ENCODE data around the gene ERMARD.

The ERMARD gene

DNA sequence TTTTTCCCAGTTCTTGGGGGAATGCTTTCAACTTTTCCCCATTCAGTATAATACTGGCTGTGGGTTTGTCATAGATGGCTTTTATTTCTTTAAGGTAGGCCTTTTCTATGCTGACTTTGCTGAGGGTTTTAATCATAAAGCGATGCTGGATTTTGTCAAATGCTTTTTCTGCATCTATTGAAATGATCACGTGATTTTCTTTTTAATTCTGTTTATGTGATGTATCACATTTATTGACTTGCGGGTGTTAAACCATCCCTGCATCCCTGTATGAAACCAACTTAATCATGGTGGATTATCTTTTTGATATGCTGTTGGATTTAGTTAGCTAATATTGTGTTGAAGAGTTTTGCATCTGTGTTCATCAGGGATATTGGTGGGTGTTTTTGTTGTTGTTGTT lies 65.6 kb downstream of the ERMARD start:
- no peaks in the 10 kb centered on the region for H3K4me1 ChIP-seq (ENCODE audit: control insufficient read depth in 1 of 2, insufficient read depth in 2 of 2, low read length in 2 of 2)
- no peak overlapping the region for H3K4me3 ChIP-seq (ENCODE audit: low read depth in 1 of 2, low read length in 2 of 2)
- no peaks in the 10 kb centered on the region for H3K36me3 ChIP-seq (ENCODE audit: control insufficient read depth in 1 of 2, insufficient read depth in 2 of 2, low read length in 2 of 2)
- H3K9me3 ChIP-seq (ENCODE audit: control insufficient read depth in 1 of 2, low read length in 2 of 2), result peaks cover 2 to 7% of the 10 kb centered on the region in 2 donors
- H3K27ac ChIP-seq (ENCODE audit: low read depth, low read length), result no peak overlapping the region
- no peak overlapping the region for H3K9ac ChIP-seq (ENCODE audit: low read depth in 1 of 2, low read length in 2 of 2)
- no peaks in the 10 kb centered on the region for H3K27me3 ChIP-seq (ENCODE audit: control insufficient read depth in 1 of 2, insufficient read depth in 2 of 2, low read length in 2 of 2)

DNA sequence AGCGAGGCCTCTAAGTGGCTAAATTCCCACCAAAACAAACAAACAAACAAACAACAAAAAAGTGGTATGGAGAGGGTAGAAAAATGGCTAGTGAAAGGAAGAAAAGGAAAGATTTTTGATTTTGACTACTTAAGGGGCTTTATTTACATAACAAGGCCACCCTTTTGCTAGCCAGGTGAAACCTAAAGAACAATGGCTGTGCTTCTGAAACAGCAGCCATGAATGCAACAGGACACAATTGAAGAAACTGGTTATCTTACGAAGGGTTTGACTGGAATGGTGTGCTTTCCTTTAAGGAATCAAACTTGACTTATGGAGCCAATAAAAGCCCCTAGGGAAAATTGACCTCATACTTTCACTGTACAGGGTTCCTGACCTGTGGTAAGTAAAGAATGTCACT lies 68.9 kb downstream of the ERMARD start:
- no peaks in the 10 kb centered on the region for H3K36me3 ChIP-seq (ENCODE audit: control insufficient read depth in 1 of 2, insufficient read depth in 2 of 2, low read length in 2 of 2)
- no peak overlapping the region for H3K27ac ChIP-seq (ENCODE audit: low read depth, low read length)
- H3K9me3 ChIP-seq (ENCODE audit: control insufficient read depth in 1 of 2, low read length in 2 of 2), result peaks cover 2 to 7% of the 10 kb centered on the region in 2 donors
- H3K4me3 ChIP-seq (ENCODE audit: low read depth in 1 of 2, low read length in 2 of 2), result no peak overlapping the region
- H3K9ac ChIP-seq (ENCODE audit: low read depth in 1 of 2, low read length in 2 of 2), result no peak overlapping the region
- peaks cover 0 to 4% of the 10 kb centered on the region in 2 donors for H3K27me3 ChIP-seq (ENCODE audit: control insufficient read depth in 1 of 2, insufficient read depth in 2 of 2, low read length in 2 of 2)
- no peaks in the 10 kb centered on the region for H3K4me1 ChIP-seq (ENCODE audit: control insufficient read depth in 1 of 2, insufficient read depth in 2 of 2, low read length in 2 of 2)

DNA sequence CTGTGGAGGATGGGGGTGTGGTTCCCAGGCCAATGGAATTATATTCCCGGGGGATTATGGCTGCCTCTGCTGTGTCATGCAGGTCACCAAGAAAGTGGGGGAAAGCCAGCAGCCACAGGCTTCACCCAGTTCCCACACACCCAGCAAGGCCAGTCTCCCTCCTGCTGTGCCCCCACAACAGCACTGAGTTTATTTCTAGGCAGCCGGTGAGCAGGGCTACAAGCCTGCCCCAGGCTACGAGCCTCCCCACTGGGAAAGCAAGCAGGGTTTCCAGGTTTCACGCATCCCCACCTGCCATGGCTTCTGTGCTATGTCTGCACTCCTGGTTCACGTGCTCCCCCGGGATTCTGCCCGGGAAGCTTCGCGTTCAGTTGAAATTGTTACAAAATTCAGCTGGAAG lies 72.6 kb downstream of the ERMARD start:
- no peak overlapping the region for H3K4me3 ChIP-seq (ENCODE audit: low read depth in 1 of 2, low read length in 2 of 2)
- no peak overlapping the region for H3K9ac ChIP-seq (ENCODE audit: low read depth in 1 of 2, low read length in 2 of 2)
- H3K36me3 ChIP-seq (ENCODE audit: control insufficient read depth in 1 of 2, insufficient read depth in 2 of 2, low read length in 2 of 2), result no peaks in the 10 kb centered on the region
- H3K27me3 ChIP-seq (ENCODE audit: control insufficient read depth in 1 of 2, insufficient read depth in 2 of 2, low read length in 2 of 2), result peaks cover 0 to 5% of the 10 kb centered on the region in 2 donors
- H3K27ac ChIP-seq (ENCODE audit: low read depth, low read length), result no peak overlapping the region
- no peaks in the 10 kb centered on the region for H3K9me3 ChIP-seq (ENCODE audit: control insufficient read depth in 1 of 2, low read length in 2 of 2)
- H3K4me1 ChIP-seq (ENCODE audit: control insufficient read depth in 1 of 2, insufficient read depth in 2 of 2, low read length in 2 of 2), result no peaks in the 10 kb centered on the region

DNA sequence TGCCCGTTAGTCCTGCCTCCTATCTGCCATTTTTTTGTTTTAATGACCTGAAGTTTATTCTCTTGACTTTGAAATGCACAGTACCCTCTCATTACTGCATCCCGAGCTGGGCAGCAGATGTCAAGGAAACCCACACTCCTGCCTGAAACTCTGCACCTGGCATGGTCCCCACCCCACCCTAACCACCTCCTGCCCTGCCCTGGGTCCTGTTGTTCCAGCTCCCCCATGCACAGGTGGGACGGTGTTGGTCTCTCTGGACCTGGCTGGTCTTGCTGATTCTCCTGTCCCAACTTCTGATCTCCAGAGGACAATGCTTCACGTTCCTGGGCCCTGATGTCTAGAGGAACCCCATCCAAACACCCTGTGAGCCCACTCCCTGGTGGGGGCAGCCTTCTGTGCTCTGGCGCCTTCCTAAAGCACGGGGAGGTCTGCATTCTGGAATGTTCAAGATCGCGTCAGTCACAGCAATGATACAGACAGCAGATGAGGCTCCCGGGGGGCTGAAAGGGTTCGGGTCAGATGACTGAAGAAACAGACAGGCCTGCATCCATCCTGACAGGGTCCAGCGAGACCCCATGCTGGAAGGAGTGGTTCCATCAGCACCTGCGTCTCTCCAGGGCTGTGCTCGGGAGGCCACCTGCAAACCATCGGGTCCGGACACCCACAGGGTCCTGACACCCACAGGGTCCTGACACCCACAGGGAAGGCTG lies 73.6 kb downstream of the ERMARD start:
- no peak overlapping the region for H3K27ac ChIP-seq (ENCODE audit: low read depth, low read length)
- H3K36me3 ChIP-seq (ENCODE audit: control insufficient read depth in 1 of 2, insufficient read depth in 2 of 2, low read length in 2 of 2), result no peaks in the 10 kb centered on the region
- H3K9ac ChIP-seq (ENCODE audit: low read depth in 1 of 2, low read length in 2 of 2), result no peak overlapping the region
- H3K4me3 ChIP-seq (ENCODE audit: low read depth in 1 of 2, low read length in 2 of 2), result no peak overlapping the region
- no peaks in the 10 kb centered on the region for H3K9me3 ChIP-seq (ENCODE audit: control insufficient read depth in 1 of 2, low read length in 2 of 2)
- H3K4me1 ChIP-seq (ENCODE audit: control insufficient read depth in 1 of 2, insufficient read depth in 2 of 2, low read length in 2 of 2), result no peaks in the 10 kb centered on the region
- peaks cover 0 to 5% of the 10 kb centered on the region in 2 donors for H3K27me3 ChIP-seq (ENCODE audit: control insufficient read depth in 1 of 2, insufficient read depth in 2 of 2, low read length in 2 of 2)

DNA sequence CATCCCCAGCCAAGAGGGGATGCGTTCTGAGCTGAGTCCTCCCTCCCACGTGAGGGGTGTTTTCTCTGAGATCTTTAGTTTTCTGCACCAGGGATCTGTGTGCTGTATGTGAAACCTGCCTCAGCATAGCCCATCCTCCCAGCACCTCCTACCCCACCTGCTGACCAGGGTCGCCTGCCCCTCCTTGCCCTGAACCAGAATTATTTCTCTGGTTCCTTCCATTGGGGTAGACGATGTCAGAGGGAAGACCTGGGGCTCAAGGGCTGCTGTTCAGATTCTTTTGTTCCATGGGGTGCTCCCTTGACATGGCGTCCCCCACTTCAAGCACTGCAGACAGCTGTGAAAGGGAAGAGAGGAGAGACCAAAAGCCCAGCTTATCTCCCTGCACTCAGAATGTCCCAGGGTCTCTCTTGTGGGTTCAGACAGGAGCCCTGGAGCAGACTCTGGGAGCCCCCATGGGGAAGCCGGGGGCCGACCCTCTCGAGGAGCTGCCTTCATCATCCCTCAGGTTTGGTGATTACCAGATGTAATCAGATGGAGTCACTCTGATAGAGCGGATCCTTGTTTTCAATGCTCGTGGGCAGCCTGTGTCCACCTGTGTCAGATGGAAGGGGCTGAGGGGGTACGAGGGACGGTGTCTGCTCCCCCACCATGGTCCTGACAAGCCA lies 74.3 kb downstream of the ERMARD start:
- no peaks in the 10 kb centered on the region for H3K36me3 ChIP-seq (ENCODE audit: control insufficient read depth in 1 of 2, insufficient read depth in 2 of 2, low read length in 2 of 2)
- H3K27ac ChIP-seq (ENCODE audit: low read depth, low read length), result no peak overlapping the region
- H3K4me1 ChIP-seq (ENCODE audit: control insufficient read depth in 1 of 2, insufficient read depth in 2 of 2, low read length in 2 of 2), result no peaks in the 10 kb centered on the region
- H3K9me3 ChIP-seq (ENCODE audit: control insufficient read depth in 1 of 2, low read length in 2 of 2), result no peaks in the 10 kb centered on the region
- H3K4me3 ChIP-seq (ENCODE audit: low read depth in 1 of 2, low read length in 2 of 2), result no peak overlapping the region
- H3K27me3 ChIP-seq (ENCODE audit: control insufficient read depth in 1 of 2, insufficient read depth in 2 of 2, low read length in 2 of 2), result peaks cover 0 to 5% of the 10 kb centered on the region in 2 donors
- H3K9ac ChIP-seq (ENCODE audit: low read depth in 1 of 2, low read length in 2 of 2), result no peak overlapping the region

DNA sequence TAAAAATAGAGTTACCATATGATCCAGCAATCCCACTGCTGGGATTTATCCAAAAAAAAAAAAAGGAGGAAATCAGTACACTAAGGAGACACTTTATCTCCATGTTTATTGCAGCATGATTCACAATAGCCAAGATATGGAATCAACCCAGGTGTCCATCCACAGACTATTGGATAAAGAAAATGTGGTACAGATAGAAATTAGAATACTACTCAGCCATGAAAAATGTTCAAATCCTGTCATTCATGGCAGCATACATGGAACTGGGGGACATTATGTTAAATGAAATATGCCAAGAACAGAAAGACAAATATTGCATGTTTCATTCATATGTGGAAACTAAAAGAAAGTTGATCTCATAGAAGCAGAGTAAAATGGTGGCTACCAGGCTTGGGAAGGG lies 75.3 kb downstream of the ERMARD start:
- peaks cover 0 to 5% of the 10 kb centered on the region in 2 donors for H3K27me3 ChIP-seq (ENCODE audit: control insufficient read depth in 1 of 2, insufficient read depth in 2 of 2, low read length in 2 of 2)
- no peak overlapping the region for H3K9ac ChIP-seq (ENCODE audit: low read depth in 1 of 2, low read length in 2 of 2)
- no peak overlapping the region for H3K4me3 ChIP-seq (ENCODE audit: low read depth in 1 of 2, low read length in 2 of 2)
- no peaks in the 10 kb centered on the region for H3K9me3 ChIP-seq (ENCODE audit: control insufficient read depth in 1 of 2, low read length in 2 of 2)
- no peaks in the 10 kb centered on the region for H3K36me3 ChIP-seq (ENCODE audit: control insufficient read depth in 1 of 2, insufficient read depth in 2 of 2, low read length in 2 of 2)
- peaks cover 0 to 1% of the 10 kb centered on the region in 2 donors for H3K4me1 ChIP-seq (ENCODE audit: control insufficient read depth in 1 of 2, insufficient read depth in 2 of 2, low read length in 2 of 2)
- no peak overlapping the region for H3K27ac ChIP-seq (ENCODE audit: low read depth, low read length)

DNA sequence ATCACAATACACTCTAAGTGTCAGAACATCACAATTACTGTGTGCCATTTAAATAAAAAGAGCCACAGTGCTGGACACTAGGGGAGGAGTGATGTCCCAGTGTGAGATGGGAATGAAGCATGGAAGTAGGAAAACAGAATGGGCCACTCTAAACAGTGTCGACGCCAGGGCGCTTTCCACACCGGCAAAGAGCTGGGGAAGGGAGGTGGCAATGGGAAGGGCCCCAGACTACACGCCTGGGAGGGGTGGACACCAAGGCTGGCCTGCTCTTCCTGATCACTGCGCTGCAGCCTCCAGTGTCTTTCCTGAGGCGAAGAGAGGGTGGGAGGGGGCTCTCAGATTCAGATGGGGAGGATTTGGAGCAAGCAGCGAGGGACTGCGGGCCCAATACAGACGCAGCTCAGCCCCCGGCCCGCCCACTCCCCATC lies 75.9 kb downstream of the ERMARD start:
- H3K4me1 ChIP-seq (ENCODE audit: control insufficient read depth in 1 of 2, insufficient read depth in 2 of 2, low read length in 2 of 2), result peaks cover 1 to 7% of the 10 kb centered on the region in 2 donors
- no peaks in the 10 kb centered on the region for H3K36me3 ChIP-seq (ENCODE audit: control insufficient read depth in 1 of 2, insufficient read depth in 2 of 2, low read length in 2 of 2)
- H3K4me3 ChIP-seq (ENCODE audit: low read depth in 1 of 2, low read length in 2 of 2), result no peak overlapping the region
- H3K9me3 ChIP-seq (ENCODE audit: control insufficient read depth in 1 of 2, low read length in 2 of 2), result no peaks in the 10 kb centered on the region
- H3K27me3 ChIP-seq (ENCODE audit: control insufficient read depth in 1 of 2, insufficient read depth in 2 of 2, low read length in 2 of 2), result peaks cover 0 to 5% of the 10 kb centered on the region in 2 donors
- no peak overlapping the region for H3K9ac ChIP-seq (ENCODE audit: low read depth in 1 of 2, low read length in 2 of 2)
- no peak overlapping the region for H3K27ac ChIP-seq (ENCODE audit: low read depth, low read length)

DNA sequence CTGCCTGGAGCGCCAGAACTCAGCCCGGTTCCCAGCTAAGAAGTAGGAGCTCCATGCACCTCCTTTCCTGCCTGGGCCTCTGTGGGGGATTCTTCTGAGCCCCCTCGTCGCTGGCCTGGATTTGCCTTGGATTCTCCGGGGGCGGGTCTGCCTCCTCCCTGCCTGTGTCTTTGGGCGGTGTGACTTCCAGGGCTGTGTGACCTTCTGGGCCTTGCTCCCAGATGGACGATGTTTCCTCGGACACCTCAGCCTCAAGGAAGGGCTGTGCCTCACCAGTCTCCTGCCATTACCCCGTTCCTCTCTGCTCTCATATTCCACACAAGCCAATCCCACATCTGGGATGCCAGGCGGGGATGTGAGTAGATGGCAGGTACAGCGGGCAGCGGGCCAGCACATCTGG lies 76.8 kb downstream of the ERMARD start:
- H3K27me3 ChIP-seq (ENCODE audit: control insufficient read depth in 1 of 2, insufficient read depth in 2 of 2, low read length in 2 of 2), result peaks cover 0 to 5% of the 10 kb centered on the region in 2 donors
- no peaks in the 10 kb centered on the region for H3K36me3 ChIP-seq (ENCODE audit: control insufficient read depth in 1 of 2, insufficient read depth in 2 of 2, low read length in 2 of 2)

DNA sequence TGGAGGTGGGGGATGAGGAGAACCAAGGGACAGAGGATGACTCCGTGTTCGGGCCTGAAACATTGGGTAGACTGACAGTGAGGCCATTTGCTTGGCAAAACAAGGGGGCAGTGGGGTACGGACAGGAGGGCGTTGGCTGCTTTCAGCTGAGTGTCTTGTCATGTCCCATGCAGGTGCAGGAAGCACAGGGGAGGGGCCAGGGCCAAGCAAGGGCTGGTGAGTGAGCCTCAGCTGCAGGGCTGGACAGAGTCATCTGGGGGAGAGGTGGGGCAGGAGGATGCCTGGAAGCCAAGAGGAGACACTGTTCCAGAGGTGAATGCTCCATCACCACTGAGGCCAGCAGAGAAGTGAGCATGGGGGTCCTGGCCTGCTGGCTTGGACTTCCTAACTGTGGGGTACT lies 78.4 kb downstream of the ERMARD start:
- Histone ChIP-seq H3K27ac (ENCODE audit: low read depth, low read length) (no peak overlapping the region), H3K9me3 (ENCODE audit: control insufficient read depth in 1 of 2, low read length in 2 of 2) (no peaks in the 10 kb centered on the region), H3K4me3 (ENCODE audit: low read depth in 1 of 2, low read length in 2 of 2) (no peak overlapping the region), H3K4me1 (ENCODE audit: control insufficient read depth in 1 of 2, insufficient read depth in 2 of 2, low read length in 2 of 2) (peaks cover 4 to 15% of the 10 kb centered on the region in 2 donors), H3K9ac (ENCODE audit: low read depth in 1 of 2, low read length in 2 of 2) (no peak overlapping the region), H3K27me3 (ENCODE audit: control insufficient read depth in 1 of 2, insufficient read depth in 2 of 2, low read length in 2 of 2) (peaks cover 0 to 5% of the 10 kb centered on the region in 2 donors), H3K36me3 (ENCODE audit: control insufficient read depth in 1 of 2, insufficient read depth in 2 of 2, low read length in 2 of 2) (no peaks in the 10 kb centered on the region)

More for the DNA sequence above, 76.8 kb downstream of the ERMARD start:
- Histone ChIP-seq H3K4me3 (ENCODE audit: low read depth in 1 of 2, low read length in 2 of 2) (no peak overlapping the region), H3K4me1 (ENCODE audit: control insufficient read depth in 1 of 2, insufficient read depth in 2 of 2, low read length in 2 of 2) (peaks cover 4 to 15% of the 10 kb centered on the region in 2 donors), H3K9ac (ENCODE audit: low read depth in 1 of 2, low read length in 2 of 2) (no peak overlapping the region), H3K27ac (ENCODE audit: low read depth, low read length) (no peak overlapping the region), H3K9me3 (ENCODE audit: control insufficient read depth in 1 of 2, low read length in 2 of 2) (no peaks in the 10 kb centered on the region)

DNA sequence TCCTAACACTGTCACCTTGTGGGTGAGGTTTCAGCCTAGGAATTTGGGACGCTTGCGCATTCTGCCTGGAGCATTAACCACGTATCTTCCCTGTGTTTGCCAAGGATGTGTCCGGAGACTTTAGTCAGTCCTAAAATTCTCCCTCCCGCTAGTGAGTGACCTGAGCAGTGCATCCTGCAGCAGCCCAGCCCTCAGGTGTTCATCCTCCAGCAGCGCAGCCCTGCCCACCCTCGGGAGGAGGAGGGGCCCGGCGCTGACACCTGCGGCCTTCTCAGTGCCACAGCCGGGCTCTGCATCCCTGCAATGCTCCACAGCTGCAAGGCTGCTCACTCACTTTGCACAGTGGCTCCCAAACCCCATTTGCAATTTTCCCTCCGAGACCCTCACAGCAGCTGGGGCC lies 79.5 kb downstream of the ERMARD start:
- no peaks in the 10 kb centered on the region for H3K36me3 ChIP-seq (ENCODE audit: control insufficient read depth in 1 of 2, insufficient read depth in 2 of 2, low read length in 2 of 2)
- no peaks in the 10 kb centered on the region for H3K27me3 ChIP-seq (ENCODE audit: control insufficient read depth in 1 of 2, insufficient read depth in 2 of 2, low read length in 2 of 2)
- H3K4me1 ChIP-seq (ENCODE audit: control insufficient read depth in 1 of 2, insufficient read depth in 2 of 2, low read length in 2 of 2), result peaks cover 4 to 15% of the 10 kb centered on the region in 2 donors
- H3K9me3 ChIP-seq (ENCODE audit: control insufficient read depth in 1 of 2, low read length in 2 of 2), result no peaks in the 10 kb centered on the region
- no peak overlapping the region for H3K9ac ChIP-seq (ENCODE audit: low read depth in 1 of 2, low read length in 2 of 2)
- H3K4me3 ChIP-seq (ENCODE audit: low read depth in 1 of 2, low read length in 2 of 2), result no peak overlapping the region
- no peak overlapping the region for H3K27ac ChIP-seq (ENCODE audit: low read depth, low read length)
